HepG2 (cell line): Measurements from ENCODE around the gene FETUB. TPM values are rescaled to one million over a fixed set of nuclear protein-coding genes. Genes with fewer than 3 reads are reported as not detected.

Source experiments
- ATRX ChIP-seq: sonication (generic); formaldehyde crosslinking; IDR thresholded peaks from 2 replicates; pipeline ENCODE4 v1.4.0; 2020; ENCODE audit warnings: missing genetic modification reagents, borderline replicate concordance
- GZF1 ChIP-seq: sonication (generic); formaldehyde crosslinking; IDR thresholded peaks from 2 replicates; pipeline ENCODE4 v1.5.1; 2020; ENCODE audit warnings: mild to moderate bottlenecking, missing genetic modification reagents
- IRF2 ChIP-seq: IDR thresholded peaks from 2 replicates; pipeline ENCODE4 v1.6.1; 2018; ENCODE audit warnings: missing genetic modification reagents, missing compliant biosample characterization
- JUND ChIP-seq: sonication (generic); formaldehyde crosslinking; IDR thresholded peaks from 2 replicates; pipeline ENCODE4 v1.8.0; 2022; ENCODE audit warnings: mild to moderate bottlenecking, missing genetic modification reagents
- MTF1 ChIP-seq: sonication (generic); formaldehyde crosslinking; IDR thresholded peaks from 2 replicates; pipeline ENCODE4 v1.5.0; 2020; ENCODE audit warnings: missing genetic modification reagents
- NBN ChIP-seq: fragments of 450-650 bp; conservative IDR thresholded peaks from 2 replicates; pipeline ENCODE4 v1.6.1; 2017
- NCOA2 ChIP-seq: sonication (generic); formaldehyde crosslinking; IDR thresholded peaks from 2 replicates; pipeline ENCODE4 v1.8.0; 2022; ENCODE audit warnings: inconsistent platforms
- NFE2L1 ChIP-seq: sonication (generic); formaldehyde crosslinking; IDR thresholded peaks from 2 replicates; pipeline ENCODE4 v1.4.0; 2020; ENCODE audit warnings: missing genetic modification reagents, mild to moderate bottlenecking, borderline replicate concordance
- NFE2L2 ChIP-seq: fragments of 150-350 bp; IDR thresholded peaks from 2 replicates; pipeline ENCODE4 v1.6.1; 2014; ENCODE audit warnings: low read length
- NR2F6 ChIP-seq, 2 experiments: IDR thresholded peaks; 2 replicates each; pipeline ENCODE4 v1.6.1; 2016; ENCODE audit warnings: antibody characterized with exemption in 1 of 2, mild to moderate bottlenecking in 1 of 2
- SRY ChIP-seq: sonication (generic); formaldehyde crosslinking; IDR thresholded peaks from 2 replicates; pipeline ENCODE4 v1.8.0; 2022; ENCODE audit warnings: mild to moderate bottlenecking, missing genetic modification reagents
- TAF1 ChIP-seq: sonication (generic); formaldehyde crosslinking; IDR thresholded peaks from 2 replicates; pipeline ENCODE4 v1.4.0; 2020; ENCODE audit warnings: missing genetic modification reagents
- WIZ ChIP-seq: sonication (generic); formaldehyde crosslinking; IDR thresholded peaks from 2 replicates; pipeline ENCODE4 v1.5.1; 2020; ENCODE audit warnings: mild to moderate bottlenecking, missing genetic modification reagents
- ZNF34 ChIP-seq: sonication (generic); formaldehyde crosslinking; IDR thresholded peaks from 2 replicates; pipeline ENCODE4 v1.4.0; 2020; ENCODE audit warnings: mild to moderate bottlenecking, missing genetic modification reagents, borderline replicate concordance
- ZNF451 ChIP-seq: sonication (generic); formaldehyde crosslinking; IDR thresholded peaks from 2 replicates; pipeline ENCODE4 v1.5.0; 2020; ENCODE audit warnings: mild to moderate bottlenecking, missing genetic modification reagents
- ZNF678 ChIP-seq: sonication (generic); formaldehyde crosslinking; IDR thresholded peaks from 2 replicates; pipeline ENCODE4 v1.4.0; 2020; ENCODE audit warnings: mild to moderate bottlenecking, missing genetic modification reagents
- ZNF720 ChIP-seq: sonication (generic); formaldehyde crosslinking; IDR thresholded peaks from 2 replicates; pipeline ENCODE4 v1.4.0; 2020; ENCODE audit warnings: missing genetic modification reagents
- ZNF839 ChIP-seq: sonication (generic); formaldehyde crosslinking; IDR thresholded peaks from 2 replicates; pipeline ENCODE4 v1.4.0; 2020; ENCODE audit warnings: missing genetic modification reagents, mild to moderate bottlenecking, borderline replicate concordance
- ZNF891 ChIP-seq: sonication (generic); formaldehyde crosslinking; IDR thresholded peaks from 2 replicates; pipeline ENCODE4 v1.5.0; 2020; ENCODE audit warnings: mild to moderate bottlenecking, missing genetic modification reagents
- ZSCAN22 ChIP-seq: sonication (generic); formaldehyde crosslinking; IDR thresholded peaks from 2 replicates; pipeline ENCODE4 v1.4.0; 2020; ENCODE audit warnings: mild to moderate bottlenecking, missing genetic modification reagents
- polyA plus RNA-seq, 8 experiments: library from polyadenylated mRNA; depleted of rRNA in 3 of 8; stranded (reverse) in 7 of 8; unstranded in 1 of 8; fragments of >200 nt; fragmentation: Illumina TruSeq in 4 of 8; extraction: Trizol in 4 of 8; gene quantifications; 2 replicates each; pipeline versions ENCODE4 v1.2.1 to v1.2.3, GENCODE V29; 2011 to 2016; ENCODE audit warnings: low read depth in 4 of 8, missing spikeins in 1 of 8, mixed read lengths in 1 of 8; ENCODE audit not compliant: insufficient read depth in 1 of 8
- total RNA-seq, 5 experiments: library from RNA; depleted of rRNA; stranded (reverse); fragments of >200 nt; fragmentation: Illumina TruSeq; extraction: Trizol; gene quantifications; 2 replicates each; pipeline ENCODE4 v1.2.3, GENCODE V29; 2016; ENCODE audit warnings: low read depth in 1 of 5
- TF ChIP-seq, protein P1 (sequence below): sonication (generic); formaldehyde crosslinking; IDR thresholded peaks from 2 replicates; pipeline ENCODE4 v1.4.0; 2020; ENCODE audit warnings: missing genetic modification reagents
- TF ChIP-seq, protein P2 (sequence below): sonication (generic); formaldehyde crosslinking; IDR thresholded peaks from 2 replicates; pipeline ENCODE4 v1.8.0; 2023; ENCODE audit warnings: mild to moderate bottlenecking, missing genetic modification reagents
- TF ChIP-seq, protein P3 (sequence below), 2 experiments: sonication (generic) in 1 of 2; formaldehyde crosslinking in 1 of 2; IDR thresholded peaks; 2 replicates each; pipeline versions ENCODE4 v1.5.1 to v1.6.1; 2011 to 2020; ENCODE audit warnings: borderline replicate concordance in 1 of 2, low read depth in 1 of 2, low read length in 1 of 2, mild to moderate bottlenecking in 1 of 2, missing genetic modification reagents in 1 of 2, moderate library complexity in 1 of 2
- TF ChIP-seq, protein P4 (sequence below): sonication (generic); formaldehyde crosslinking; IDR thresholded peaks from 2 replicates; pipeline ENCODE4 v1.5.1; 2020; ENCODE audit warnings: missing genetic modification reagents, mild to moderate bottlenecking, borderline replicate concordance

Gene FETUB
- total and polyA plus RNA-seq, 2 of the 13 experiments (the other 11 are each of a cell fraction or from before 2014, with no cell fraction given), result 2.1 to 4.4 TPM

GRCh38 chr3:186594591-186595113, 45.5 kb upstream of the FETUB start (continued):
- TF ChIP-seq, protein P1, sequence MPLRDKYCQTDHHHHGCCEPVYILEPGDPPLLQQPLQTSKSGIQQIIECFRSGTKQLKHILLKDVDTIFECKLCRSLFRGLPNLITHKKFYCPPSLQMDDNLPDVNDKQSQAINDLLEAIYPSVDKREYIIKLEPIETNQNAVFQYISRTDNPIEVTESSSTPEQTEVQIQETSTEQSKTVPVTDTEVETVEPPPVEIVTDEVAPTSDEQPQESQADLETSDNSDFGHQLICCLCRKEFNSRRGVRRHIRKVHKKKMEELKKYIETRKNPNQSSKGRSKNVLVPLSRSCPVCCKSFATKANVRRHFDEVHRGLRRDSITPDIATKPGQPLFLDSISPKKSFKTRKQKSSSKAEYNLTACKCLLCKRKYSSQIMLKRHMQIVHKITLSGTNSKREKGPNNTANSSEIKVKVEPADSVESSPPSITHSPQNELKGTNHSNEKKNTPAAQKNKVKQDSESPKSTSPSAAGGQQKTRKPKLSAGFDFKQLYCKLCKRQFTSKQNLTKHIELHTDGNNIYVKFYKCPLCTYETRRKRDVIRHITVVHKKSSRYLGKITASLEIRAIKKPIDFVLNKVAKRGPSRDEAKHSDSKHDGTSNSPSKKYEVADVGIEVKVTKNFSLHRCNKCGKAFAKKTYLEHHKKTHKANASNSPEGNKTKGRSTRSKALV, result no peak
- TF ChIP-seq, protein P2, sequence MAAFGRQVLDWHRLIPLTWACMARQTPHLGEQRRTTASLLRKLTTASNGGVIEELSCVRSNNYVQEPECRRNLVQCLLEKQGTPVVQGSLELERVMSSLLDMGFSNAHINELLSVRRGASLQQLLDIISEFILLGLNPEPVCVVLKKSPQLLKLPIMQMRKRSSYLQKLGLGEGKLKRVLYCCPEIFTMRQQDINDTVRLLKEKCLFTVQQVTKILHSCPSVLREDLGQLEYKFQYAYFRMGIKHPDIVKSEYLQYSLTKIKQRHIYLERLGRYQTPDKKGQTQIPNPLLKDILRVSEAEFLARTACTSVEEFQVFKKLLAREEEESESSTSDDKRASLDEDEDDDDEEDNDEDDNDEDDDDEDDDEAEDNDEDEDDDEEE (CRISPR knock-in tag), result no peak
- TF ChIP-seq NR2F6 (IDR thresholded peaks at IDR 0.05) (peak; percentile 75), NR2F6 (CRISPR knock-in tag; IDR thresholded peaks at IDR 0.05) (peak; percentile 75), SRY (CRISPR knock-in tag) (no peak), ZSCAN22 (no peak), ZNF839 (no peak), NFE2L1 (CRISPR knock-in tag) (no peak), NBN (no peak), ZNF678 (no peak), WIZ (CRISPR knock-in tag) (no peak), ZNF451 (CRISPR knock-in tag) (no peak), JUND (CRISPR knock-in tag) (no peak), ATRX (no peak), MTF1 (no peak), NCOA2 (peak; percentile 20; the same call in 1 of the 2 replicates), TAF1 (CRISPR knock-in tag) (peak; percentile 34; the same call in 1 of the 2 replicates), IRF2 (CRISPR knock-in tag) (no peak), NFE2L2 (no peak), GZF1 (no peak), ZNF891 (no peak), ZNF720 (no peak), ZNF34 (CRISPR knock-in tag) (no peak)
- TF ChIP-seq, protein P3, sequence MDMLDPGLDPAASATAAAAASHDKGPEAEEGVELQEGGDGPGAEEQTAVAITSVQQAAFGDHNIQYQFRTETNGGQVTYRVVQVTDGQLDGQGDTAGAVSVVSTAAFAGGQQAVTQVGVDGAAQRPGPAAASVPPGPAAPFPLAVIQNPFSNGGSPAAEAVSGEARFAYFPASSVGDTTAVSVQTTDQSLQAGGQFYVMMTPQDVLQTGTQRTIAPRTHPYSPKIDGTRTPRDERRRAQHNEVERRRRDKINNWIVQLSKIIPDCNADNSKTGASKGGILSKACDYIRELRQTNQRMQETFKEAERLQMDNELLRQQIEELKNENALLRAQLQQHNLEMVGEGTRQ (IDR thresholded peaks at IDR 0.05; ENCODE audit: low read depth, low read length), result peak; percentile 33; the same call in 1 of the 2 replicates
- TF ChIP-seq, protein P3 (CRISPR knock-in tag; IDR thresholded peaks at IDR 0.05; ENCODE audit: borderline replicate concordance), result no peak
- TF ChIP-seq, protein P4, sequence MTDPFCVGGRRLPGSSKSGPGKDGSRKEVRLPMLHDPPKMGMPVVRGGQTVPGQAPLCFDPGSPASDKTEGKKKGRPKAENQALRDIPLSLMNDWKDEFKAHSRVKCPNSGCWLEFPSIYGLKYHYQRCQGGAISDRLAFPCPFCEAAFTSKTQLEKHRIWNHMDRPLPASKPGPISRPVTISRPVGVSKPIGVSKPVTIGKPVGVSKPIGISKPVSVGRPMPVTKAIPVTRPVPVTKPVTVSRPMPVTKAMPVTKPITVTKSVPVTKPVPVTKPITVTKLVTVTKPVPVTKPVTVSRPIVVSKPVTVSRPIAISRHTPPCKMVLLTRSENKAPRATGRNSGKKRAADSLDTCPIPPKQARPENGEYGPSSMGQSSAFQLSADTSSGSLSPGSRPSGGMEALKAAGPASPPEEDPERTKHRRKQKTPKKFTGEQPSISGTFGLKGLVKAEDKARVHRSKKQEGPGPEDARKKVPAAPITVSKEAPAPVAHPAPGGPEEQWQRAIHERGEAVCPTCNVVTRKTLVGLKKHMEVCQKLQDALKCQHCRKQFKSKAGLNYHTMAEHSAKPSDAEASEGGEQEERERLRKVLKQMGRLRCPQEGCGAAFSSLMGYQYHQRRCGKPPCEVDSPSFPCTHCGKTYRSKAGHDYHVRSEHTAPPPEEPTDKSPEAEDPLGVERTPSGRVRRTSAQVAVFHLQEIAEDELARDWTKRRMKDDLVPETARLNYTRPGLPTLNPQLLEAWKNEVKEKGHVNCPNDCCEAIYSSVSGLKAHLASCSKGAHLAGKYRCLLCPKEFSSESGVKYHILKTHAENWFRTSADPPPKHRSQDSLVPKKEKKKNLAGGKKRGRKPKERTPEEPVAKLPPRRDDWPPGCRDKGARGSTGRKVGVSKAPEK (CRISPR knock-in tag), result no peak
